ENCODE results near the gene CPZ. TPM values are rescaled to one million over a fixed set of nuclear protein-coding genes. Genes with fewer than 3 reads are reported as not detected.
A peak's percentile ranks its signal among the peaks of the same experiment; 100 is the strongest.

Gene CPZ
- total and polyA plus RNA-seq, 2 experiments from 2014 or later: 13.4 to 19.0 TPM

- Histone ChIP-seq H3K27ac (no peak overlapping the region), H3K4me3 (no peak overlapping the region), H3K4me1 (ENCODE audit: insufficient read depth) (peaks cover 22% of the 10 kb centered on the region), H3F3A (ENCODE audit: insufficient read depth) (no peaks in the 10 kb centered on the region), H3K79me2 (ENCODE audit: insufficient read depth) (no peaks in the 10 kb centered on the region), H2AFZ (no peak overlapping the region), H4K20me1 (ENCODE audit: insufficient read depth) (no peaks in the 10 kb centered on the region), H3K4me2 (ENCODE audit: unreplicated experiment) (no peak overlapping the region), H3K9me3 (ENCODE audit: low read depth) (no peaks in the 10 kb centered on the region), H3K9ac (no peak overlapping the region), H3K27me3 (replicated peaks; ENCODE audit: insufficient read depth) (no peaks in the 10 kb centered on the region), H3K36me3 (ENCODE audit: low read depth) (no peaks in the 10 kb centered on the region), H3K9me2 (ENCODE audit: insufficient read depth) (no peaks in the 10 kb centered on the region)
- DNase-seq: peak; percentile 85
- in situ Hi-C loops (cut with MboI): no loop called here
- 55 to 59% methylated on average over 20 to 21 of the region's 21 CpGs for WGBS, 2 experiments (ENCODE audit: low coverage in 1 of 2, low lambda C conversion rate in 2 of 2, missing lambda C conversion rate in 2 of 2)
- TF ChIP-seq EZH2 (IDR thresholded peaks at IDR 0.05; ENCODE audit: insufficient read depth, poor library complexity, severe bottlenecking) (no peak), EZH2phosphoT487 (IDR thresholded peaks at IDR 0.05; ENCODE audit: insufficient read depth, low read depth) (no peak)
These were observed 34.2 kb upstream of the CPZ start for GRCh38 chr4:8558080-8558960.

GRCh38 chr4:8559011-8559410 is 33.6 kb upstream of the CPZ start:
- H3K4me2 ChIP-seq (ENCODE audit: unreplicated experiment): no peak overlapping the region
- H3K9me3 ChIP-seq (ENCODE audit: low read depth): no peaks in the 10 kb centered on the region
- peaks cover 22% of the 10 kb centered on the region for H3K4me1 ChIP-seq (ENCODE audit: insufficient read depth)
- no peaks in the 10 kb centered on the region for H3K36me3 ChIP-seq (ENCODE audit: low read depth)
- in situ Hi-C loops (cut with MboI): no loop called here
- H3K9me2 ChIP-seq (ENCODE audit: insufficient read depth): no peaks in the 10 kb centered on the region
- no peak overlapping the region for H3K4me3 ChIP-seq
- no peak overlapping the region for H3K27ac ChIP-seq
- H3K9ac ChIP-seq: no peak overlapping the region
- H3K27me3 ChIP-seq (replicated peaks; ENCODE audit: insufficient read depth): no peaks in the 10 kb centered on the region
- no peak for DNase-seq
- H2AFZ ChIP-seq: no peak overlapping the region
- no peak for TF ChIP-seq EZH2 (IDR thresholded peaks at IDR 0.05; ENCODE audit: insufficient read depth, poor library complexity, severe bottlenecking)
- no peak for TF ChIP-seq EZH2phosphoT487 (IDR thresholded peaks at IDR 0.05; ENCODE audit: insufficient read depth, low read depth)
- no peaks in the 10 kb centered on the region for H3F3A ChIP-seq (ENCODE audit: insufficient read depth)
- no peaks in the 10 kb centered on the region for H3K79me2 ChIP-seq (ENCODE audit: insufficient read depth)
- WGBS, 2 experiments (ENCODE audit: low coverage in 1 of 2, low lambda C conversion rate in 2 of 2, missing lambda C conversion rate in 2 of 2): 88 to 90% methylated on average over 11 of the region's 11 CpGs
- H4K20me1 ChIP-seq (ENCODE audit: insufficient read depth): no peaks in the 10 kb centered on the region

- Histone ChIP-seq H3K4me3 (no peak overlapping the region), H3K27me3 (replicated peaks; ENCODE audit: insufficient read depth) (no peaks in the 10 kb centered on the region), H3K27ac (no peak overlapping the region), H3K9ac (no peak overlapping the region), H3K36me3 (ENCODE audit: low read depth) (no peaks in the 10 kb centered on the region), H3K4me1 (ENCODE audit: insufficient read depth) (peaks cover 22% of the 10 kb centered on the region), H3K9me2 (ENCODE audit: insufficient read depth) (no peaks in the 10 kb centered on the region), H3K9me3 (ENCODE audit: low read depth) (no peaks in the 10 kb centered on the region), H2AFZ (no peak overlapping the region), H4K20me1 (ENCODE audit: insufficient read depth) (no peaks in the 10 kb centered on the region), H3K4me2 (ENCODE audit: unreplicated experiment) (no peak overlapping the region), H3F3A (ENCODE audit: insufficient read depth) (no peaks in the 10 kb centered on the region), H3K79me2 (ENCODE audit: insufficient read depth) (no peaks in the 10 kb centered on the region)
- TF ChIP-seq EZH2phosphoT487 (IDR thresholded peaks at IDR 0.05; ENCODE audit: insufficient read depth, low read depth) (no peak), EZH2 (IDR thresholded peaks at IDR 0.05; ENCODE audit: insufficient read depth, poor library complexity, severe bottlenecking) (no peak)
- in situ Hi-C loops (cut with MboI): no loop called here
- DNase-seq: no peak
- 94 to 96% methylated on average over 12 of the region's 12 CpGs for WGBS, 2 experiments (ENCODE audit: low coverage in 1 of 2, low lambda C conversion rate in 2 of 2, missing lambda C conversion rate in 2 of 2)
These were observed 32.9 kb upstream of the CPZ start for GRCh38 chr4:8559524-8560264.

- Histone ChIP-seq H3K9me3 (ENCODE audit: low read depth) (no peaks in the 10 kb centered on the region), H3K4me3 (no peak overlapping the region), H3K9me2 (ENCODE audit: insufficient read depth) (no peaks in the 10 kb centered on the region), H3K79me2 (ENCODE audit: insufficient read depth) (no peaks in the 10 kb centered on the region), H3K4me1 (ENCODE audit: insufficient read depth) (peaks cover 22% of the 10 kb centered on the region), H3K4me2 (ENCODE audit: unreplicated experiment) (no peak overlapping the region), H3K36me3 (ENCODE audit: low read depth) (no peaks in the 10 kb centered on the region), H3F3A (ENCODE audit: insufficient read depth) (no peaks in the 10 kb centered on the region), H3K27ac (no peak overlapping the region), H3K27me3 (replicated peaks; ENCODE audit: insufficient read depth) (no peaks in the 10 kb centered on the region), H4K20me1 (ENCODE audit: insufficient read depth) (no peaks in the 10 kb centered on the region), H2AFZ (no peak overlapping the region), H3K9ac (no peak overlapping the region)
- TF ChIP-seq EZH2 (IDR thresholded peaks at IDR 0.05; ENCODE audit: insufficient read depth, poor library complexity, severe bottlenecking): no peak
- no peak for TF ChIP-seq EZH2phosphoT487 (IDR thresholded peaks at IDR 0.05; ENCODE audit: insufficient read depth, low read depth)
- DNase-seq: peak; percentile 24
- in situ Hi-C loops (cut with MboI): no loop called here
- 71 to 77% methylated on average over 16 of the region's 16 CpGs for WGBS, 2 experiments (ENCODE audit: low coverage in 1 of 2, low lambda C conversion rate in 2 of 2, missing lambda C conversion rate in 2 of 2)
These were observed 32.1 kb upstream of the CPZ start for GRCh38 chr4:8560265-8561047.
